ENCODE data around the gene RBL1. TPM values are rescaled to one million over a fixed set of nuclear protein-coding genes. Genes with fewer than 3 reads are reported as not detected.
A peak's percentile ranks its signal among the peaks of the same experiment; 100 is the strongest.
"Not testable (repeated sequence)": the region's sequence is repeated elsewhere in the genome, so short reads cannot be mapped to it uniquely, and the experiment has no call there.

RBL1 gene, protein sequence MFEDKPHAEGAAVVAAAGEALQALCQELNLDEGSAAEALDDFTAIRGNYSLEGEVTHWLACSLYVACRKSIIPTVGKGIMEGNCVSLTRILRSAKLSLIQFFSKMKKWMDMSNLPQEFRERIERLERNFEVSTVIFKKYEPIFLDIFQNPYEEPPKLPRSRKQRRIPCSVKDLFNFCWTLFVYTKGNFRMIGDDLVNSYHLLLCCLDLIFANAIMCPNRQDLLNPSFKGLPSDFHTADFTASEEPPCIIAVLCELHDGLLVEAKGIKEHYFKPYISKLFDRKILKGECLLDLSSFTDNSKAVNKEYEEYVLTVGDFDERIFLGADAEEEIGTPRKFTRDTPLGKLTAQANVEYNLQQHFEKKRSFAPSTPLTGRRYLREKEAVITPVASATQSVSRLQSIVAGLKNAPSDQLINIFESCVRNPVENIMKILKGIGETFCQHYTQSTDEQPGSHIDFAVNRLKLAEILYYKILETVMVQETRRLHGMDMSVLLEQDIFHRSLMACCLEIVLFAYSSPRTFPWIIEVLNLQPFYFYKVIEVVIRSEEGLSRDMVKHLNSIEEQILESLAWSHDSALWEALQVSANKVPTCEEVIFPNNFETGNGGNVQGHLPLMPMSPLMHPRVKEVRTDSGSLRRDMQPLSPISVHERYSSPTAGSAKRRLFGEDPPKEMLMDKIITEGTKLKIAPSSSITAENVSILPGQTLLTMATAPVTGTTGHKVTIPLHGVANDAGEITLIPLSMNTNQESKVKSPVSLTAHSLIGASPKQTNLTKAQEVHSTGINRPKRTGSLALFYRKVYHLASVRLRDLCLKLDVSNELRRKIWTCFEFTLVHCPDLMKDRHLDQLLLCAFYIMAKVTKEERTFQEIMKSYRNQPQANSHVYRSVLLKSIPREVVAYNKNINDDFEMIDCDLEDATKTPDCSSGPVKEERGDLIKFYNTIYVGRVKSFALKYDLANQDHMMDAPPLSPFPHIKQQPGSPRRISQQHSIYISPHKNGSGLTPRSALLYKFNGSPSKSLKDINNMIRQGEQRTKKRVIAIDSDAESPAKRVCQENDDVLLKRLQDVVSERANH
- 10 to 100 TPM in 3 of 12 donors, 1 to 10 TPM in 8, not detected in 1; 6.8 to 14.8 (median 9.5) TPM for polyA plus RNA-seq (ENCODE audit: insufficient read length in 12 of 12)
- long read RNA-seq, donor 1, partial matches to known transcripts = 0 of 1 reads
- long read RNA-seq, donor 1, other reads (novel, unspliced or antisense) = 0 of 1 reads
- long read RNA-seq, donor 2, partial matches to known transcripts = 0 of 1 reads
- long read RNA-seq, donor 2, other reads (novel, unspliced or antisense) = 0 of 1 reads
- long read RNA-seq, donor 3, partial matches to known transcripts = 77 of 77 reads
- long read RNA-seq, donor 3, other reads (novel, unspliced or antisense) = 0 of 77 reads
- long read RNA-seq, donor 4 = 0 reads
- long read RNA-seq, donor 5 = 0 reads
- long read RNA-seq, donor 6 = 0 reads
- long read RNA-seq, donor 7, partial matches to known transcripts = 0 of 1 reads
- long read RNA-seq, donor 7, other reads (novel, unspliced or antisense) = 0 of 1 reads
- long read RNA-seq, donor 8, partial matches to known transcripts = 0 of 1 reads
- long read RNA-seq, donor 8, other reads (novel, unspliced or antisense) = 0 of 1 reads
- long read RNA-seq, donor 9 = 0 reads
- long read RNA-seq, donor 10, partial matches to known transcripts = 0 of 1 reads
- long read RNA-seq, donor 10, other reads (novel, unspliced or antisense) = 0 of 1 reads
- long read RNA-seq, donor 11, partial matches to known transcripts = 0 of 1 reads
- long read RNA-seq, donor 11, other reads (novel, unspliced or antisense) = 0 of 1 reads

GRCh38 chr20:37095599-37096414 is at the start of gene RBL1:
TSS of gene RBL1 (minus strand) at chr20:37095997. CDS start at chr20:37095928, 69 bp downstream.
- peak; percentile 92 for DNase-seq

DNA sequence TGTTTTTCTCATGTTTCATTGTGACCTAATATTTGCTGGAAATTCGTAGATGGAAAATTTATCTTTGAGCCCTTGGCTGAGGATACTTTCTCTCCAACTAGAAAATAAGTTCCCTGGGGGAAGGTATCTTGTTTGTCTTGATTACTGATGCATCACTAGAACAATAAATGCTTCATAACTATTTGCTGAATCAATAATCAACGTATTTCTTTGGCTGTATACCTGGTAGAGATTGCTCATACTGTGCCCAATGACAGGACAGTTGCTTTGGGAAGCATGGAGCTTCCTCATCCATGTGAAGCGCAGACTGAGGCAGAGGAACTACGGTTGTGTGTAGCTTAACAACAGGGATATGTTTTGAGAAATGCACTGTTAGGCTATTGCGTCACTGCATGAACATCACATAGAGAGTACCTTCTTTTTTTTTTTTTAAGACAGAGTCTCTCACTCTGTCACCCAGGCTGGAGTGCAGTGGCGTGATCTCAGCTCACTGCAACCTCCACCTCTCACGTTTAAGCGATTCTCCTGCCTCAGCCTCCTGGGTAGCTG is 49.1 kb upstream of the RBL1 start:
- no peak for DNase-seq

DNA sequence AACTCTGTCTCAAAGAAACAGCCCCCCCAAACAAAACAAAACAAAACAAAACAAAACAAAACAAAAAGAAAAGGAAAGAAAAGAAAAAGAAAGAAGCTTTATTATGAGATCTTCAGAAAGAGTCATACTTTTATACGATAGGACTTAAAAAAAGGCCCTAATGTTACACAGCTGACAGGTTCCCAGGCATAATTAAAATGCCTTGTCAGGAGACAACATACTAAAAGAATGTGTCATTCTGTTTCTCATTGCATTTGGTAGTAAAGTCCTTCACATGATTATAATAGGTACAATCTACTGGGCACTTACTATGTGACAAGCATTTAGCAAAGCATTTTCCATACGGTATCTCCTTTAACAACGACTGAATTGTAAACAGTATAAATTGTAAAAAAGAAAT is 46.9 kb upstream of the RBL1 start:
- DNase-seq = no peak

GRCh38 chr20:37137547-37137946 is 41.8 kb upstream of the RBL1 start:
- no peak for DNase-seq

- DNase-seq = no peak
Measured at GRCh38 chr20:37133952-37134351, 38.2 kb upstream of the RBL1 start.

- DNase-seq = no peak
Measured at GRCh38 chr20:37131486-37131885, 35.7 kb upstream of the RBL1 start.

- DNase-seq = no peak
Measured at GRCh38 chr20:37128803-37129202, 33.0 kb upstream of the RBL1 start.

DNA sequence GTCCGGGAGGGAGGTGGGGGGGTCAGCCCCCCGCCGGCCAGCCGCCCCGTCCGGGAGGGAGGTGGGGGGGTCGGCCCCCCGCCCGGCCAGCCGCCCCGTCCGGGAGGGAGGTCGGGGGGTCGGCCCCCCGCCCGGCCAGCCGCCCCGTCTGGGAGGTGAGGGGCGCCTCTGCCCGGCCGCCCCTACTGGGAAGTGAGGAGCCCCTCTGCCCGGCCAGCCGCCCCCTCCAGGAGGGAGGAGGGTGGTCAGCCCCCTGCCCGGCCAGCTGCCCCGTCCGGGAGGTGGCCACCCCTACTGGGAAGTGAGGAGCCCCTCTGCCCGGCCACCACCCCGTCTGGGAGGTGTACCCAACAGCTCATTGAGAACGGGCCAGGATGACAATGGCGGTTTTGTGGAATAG is 30.5 kb upstream of the RBL1 start:
- DNase-seq = not testable (repeated sequence)

DNA sequence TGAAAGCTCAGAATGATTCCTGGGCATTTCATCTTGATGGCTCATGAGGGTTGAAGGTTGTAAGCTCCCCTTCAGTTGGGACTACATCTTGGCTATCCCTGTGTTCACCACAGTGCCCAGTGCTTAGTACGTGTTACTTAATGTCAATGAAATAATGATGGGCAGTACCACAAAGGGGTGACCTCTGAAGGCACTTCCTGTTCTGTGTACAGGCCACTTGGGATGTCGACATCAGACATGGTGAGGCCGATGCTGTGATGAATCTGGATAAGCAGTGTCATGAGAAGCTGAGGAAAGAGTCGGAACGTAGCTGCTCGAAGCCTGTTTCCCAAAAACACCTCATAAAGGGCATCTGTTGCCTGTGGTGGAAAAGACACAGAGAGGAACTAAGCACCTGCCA is 27.6 kb upstream of the RBL1 start:
- DNase-seq = no peak

DNA sequence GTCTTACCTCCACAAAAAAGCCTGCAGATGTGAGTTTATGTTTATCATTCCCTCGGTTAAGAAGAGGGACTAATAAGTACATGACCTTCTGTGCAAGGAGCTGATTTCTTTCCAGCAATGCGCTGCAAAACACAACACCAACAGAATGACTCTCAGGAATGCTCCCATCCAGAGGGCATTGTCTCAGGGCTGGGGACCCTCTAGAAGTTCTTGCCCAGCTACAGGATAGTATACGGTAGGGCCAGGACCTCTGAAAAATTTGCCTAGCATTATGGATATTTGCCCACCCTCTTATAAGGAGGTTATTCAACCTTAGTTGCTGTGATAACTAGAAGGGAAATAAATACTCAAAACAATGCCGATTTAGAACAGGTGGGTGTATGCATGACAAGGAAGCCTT is 24.7 kb upstream of the RBL1 start:
- no peak for DNase-seq

- DNase-seq = no peak
Measured at GRCh38 chr20:37119356-37120036, 23.7 kb upstream of the RBL1 start.

GRCh38 chr20:37114012-37114411 is 18.2 kb upstream of the RBL1 start:
- DNase-seq = no peak

- DNase-seq = no peak
Measured at GRCh38 chr20:37111926-37112455, 16.2 kb upstream of the RBL1 start.

- no peak for DNase-seq
Measured at GRCh38 chr20:37108676-37109075, 12.9 kb upstream of the RBL1 start.

- no peak for DNase-seq
Measured at GRCh38 chr20:37102571-37102970, 6.8 kb upstream of the RBL1 start.

GRCh38 chr20:37096415-37097041 is 731 bp upstream of the RBL1 start:
- no peak for DNase-seq

GRCh38 chr20:37095108-37095598 is 644 bp downstream of the RBL1 start:
- peak; percentile 2 for DNase-seq

DNA sequence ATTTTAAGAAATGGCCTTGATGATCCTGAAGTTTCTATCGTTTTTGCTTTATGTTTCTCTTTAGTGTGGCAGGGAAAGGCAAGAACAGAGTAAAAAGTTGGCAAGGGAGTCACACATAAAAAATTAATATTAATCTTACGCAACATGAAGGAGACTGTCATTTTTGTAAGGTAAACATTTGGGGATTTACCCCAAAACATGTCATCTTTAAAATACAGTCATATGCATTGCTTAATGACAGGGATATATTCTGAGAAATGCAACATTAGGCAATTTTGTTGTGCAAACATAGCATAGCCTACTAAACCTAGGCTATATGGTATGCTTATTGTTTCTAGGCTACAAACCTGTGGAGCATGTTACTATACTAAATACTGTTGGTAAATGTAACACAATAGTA is 5.4 kb downstream of the RBL1 start:
- no peak for DNase-seq
